ENCODE measurements around the gene PDC. TPM values are rescaled to one million over a fixed set of nuclear protein-coding genes. Genes with fewer than 3 reads are reported as not detected.
A peak's percentile ranks its signal among the peaks of the same experiment; 100 is the strongest.

Gene PDC
- polyA plus RNA-seq, 2 of the 4 experiments (the other 2 are of a cell fraction) = not detected

DNA sequence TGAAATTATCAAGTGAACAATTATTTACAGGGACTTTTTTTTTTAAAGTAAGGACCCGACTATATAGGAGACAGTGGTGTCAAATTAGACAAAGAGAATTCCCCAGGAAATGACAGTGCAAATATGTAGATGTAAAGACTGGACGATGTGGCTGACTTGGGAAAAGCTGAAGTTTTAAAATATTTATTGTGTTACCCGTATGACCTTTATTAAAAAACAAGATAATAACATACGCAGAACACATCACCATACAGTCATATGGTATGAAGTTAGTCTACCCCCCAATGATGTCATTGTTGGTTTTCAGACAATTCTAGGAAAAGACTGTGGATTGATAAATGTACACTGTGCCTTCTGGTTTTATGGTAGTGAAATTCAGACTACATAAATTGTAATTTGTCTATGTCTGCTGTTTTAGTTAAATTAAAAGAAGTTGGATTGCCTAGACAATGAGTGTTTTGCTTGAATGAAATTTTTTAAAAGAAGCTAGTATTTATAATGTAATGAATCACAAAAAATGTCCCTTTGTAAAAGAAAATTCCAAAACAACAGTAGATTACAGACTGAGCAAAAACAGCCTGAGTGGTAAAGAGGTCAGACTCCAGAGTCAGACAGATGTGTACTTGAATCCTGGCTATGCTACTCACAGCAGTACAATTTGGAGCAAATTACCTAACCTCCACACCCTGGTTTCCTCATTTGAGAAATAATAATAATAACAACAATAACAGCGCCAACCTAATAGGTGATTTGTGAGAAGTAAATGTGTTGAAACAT, 15.5 kb upstream of the PDC start:
- Histone ChIP-seq H3K4me1 (peaks cover 5% of the 10 kb centered on the region; the same call in 2 of the 3 replicates), H3K4me3 (no peak overlapping the region), H3K27ac (no peak overlapping the region), H3K4me2 (no peak overlapping the region), H3K9me3 (no peaks in the 10 kb centered on the region)
- WGBS (ENCODE audit: missing lambda C conversion rate) = 77% methylated on average over 5 of the region's 5 CpGs
- no peak for ATAC-seq
- TF ChIP-seq HOXA7 (CRISPR knock-in tag; IDR thresholded peaks at IDR 0.05) (no peak), MYC (IDR thresholded peaks at IDR 0.05; ENCODE audit: borderline replicate concordance, low read length) (no peak), CBX2 (IDR thresholded peaks at IDR 0.05; ENCODE audit: borderline replicate concordance, low read depth) (no peak), ZC3H11A (IDR thresholded peaks at IDR 0.05) (no peak), POLR2AphosphoS2 (conservative IDR thresholded peaks at IDR 0.05; ENCODE audit: low read length) (no peak), TP53 (CRISPR knock-in tag; IDR thresholded peaks at IDR 0.05) (no peak), FOXS1 (CRISPR knock-in tag; IDR thresholded peaks at IDR 0.05) (no peak), ESRRA (IDR thresholded peaks at IDR 0.05; ENCODE audit: borderline replicate concordance, low read length) (no peak), RFX5 (IDR thresholded peaks at IDR 0.05) (no peak), KDM1A (IDR thresholded peaks at IDR 0.05; ENCODE audit: low read depth) (no peak)
- TF ChIP-seq, protein P1, sequence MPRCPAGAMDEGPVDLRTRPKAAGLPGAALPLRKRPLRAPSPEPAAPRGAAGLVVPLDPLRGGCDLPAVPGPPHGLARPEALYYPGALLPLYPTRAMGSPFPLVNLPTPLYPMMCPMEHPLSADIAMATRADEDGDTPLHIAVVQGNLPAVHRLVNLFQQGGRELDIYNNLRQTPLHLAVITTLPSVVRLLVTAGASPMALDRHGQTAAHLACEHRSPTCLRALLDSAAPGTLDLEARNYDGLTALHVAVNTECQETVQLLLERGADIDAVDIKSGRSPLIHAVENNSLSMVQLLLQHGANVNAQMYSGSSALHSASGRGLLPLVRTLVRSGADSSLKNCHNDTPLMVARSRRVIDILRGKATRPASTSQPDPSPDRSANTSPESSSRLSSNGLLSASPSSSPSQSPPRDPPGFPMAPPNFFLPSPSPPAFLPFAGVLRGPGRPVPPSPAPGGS (IDR thresholded peaks at IDR 0.05) = no peak
- ChIA-PET CTCF (interaction anchor here (1.1 to 2.4 kb wide), 5 partner anchors 22 to 510 kb away, joined by 3 to 8 read pairs (median 3); no protein-coding TSS in a partner anchor), POLR2A (no interaction called here)
- no peak for FAIRE-seq
- DNase-seq (ENCODE audit: low read depth in 1 of 2, low spot score in 1 of 2) = no peak

- FAIRE-seq (no peak), ATAC-seq (no peak), DNase-seq (ENCODE audit: low read depth in 1 of 2, low spot score in 1 of 2) (peak in 1 of 2 experiments; percentile 12)
- WGBS (ENCODE audit: missing lambda C conversion rate) = 74% methylated on average over 2 of the region's 2 CpGs
- no peak overlapping the region for H3K27ac ChIP-seq
- H3K4me2 ChIP-seq = no peak overlapping the region
- no peak overlapping the region for H3K4me3 ChIP-seq
- CTCF ChIA-PET = no interaction called here
- H3K4me1 ChIP-seq = no peaks in the 10 kb centered on the region
- POLR2A ChIA-PET = no interaction called here
- TF ChIP-seq FOSL2 (IDR thresholded peaks at IDR 0.05) = no peak
- TF ChIP-seq FOSL2 (CRISPR knock-in tag; IDR thresholded peaks at IDR 0.05) = no peak
- TF ChIP-seq, protein P2, sequence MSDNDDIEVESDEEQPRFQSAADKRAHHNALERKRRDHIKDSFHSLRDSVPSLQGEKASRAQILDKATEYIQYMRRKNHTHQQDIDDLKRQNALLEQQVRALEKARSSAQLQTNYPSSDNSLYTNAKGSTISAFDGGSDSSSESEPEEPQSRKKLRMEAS (IDR thresholded peaks at IDR 0.05) = no peak
- TF ChIP-seq FOXS1 (CRISPR knock-in tag; IDR thresholded peaks at IDR 0.05) = no peak
- no peak for TF ChIP-seq TP53 (CRISPR knock-in tag; IDR thresholded peaks at IDR 0.05)
- no peak for TF ChIP-seq HEYL (CRISPR knock-in tag; IDR thresholded peaks at IDR 0.05)
- no peak for TF ChIP-seq POLR2AphosphoS2 (conservative IDR thresholded peaks at IDR 0.05; ENCODE audit: low read length)
- no peak for TF ChIP-seq SREBF2 (IDR thresholded peaks at IDR 0.05)
- TF ChIP-seq CHD2 (IDR thresholded peaks at IDR 0.05; ENCODE audit: low read length, partially characterized antibody) = no peak
- TF ChIP-seq EHMT2 (IDR thresholded peaks at IDR 0.05; ENCODE audit: low read depth) = no peak
- no peak for TF ChIP-seq RNF2 (IDR thresholded peaks at IDR 0.05; ENCODE audit: borderline replicate concordance, low read depth)
- TF ChIP-seq KDM1A (IDR thresholded peaks at IDR 0.05; ENCODE audit: low read depth) = no peak
- no peak for TF ChIP-seq ZFP36 (IDR thresholded peaks at IDR 0.05; ENCODE audit: borderline replicate concordance, partially characterized antibody)
- TF ChIP-seq ZSCAN20 (CRISPR knock-in tag; IDR thresholded peaks at IDR 0.05) = no peak
- no peak for TF ChIP-seq RAD21 (conservative IDR thresholded peaks at IDR 0.05 in 1 of 2, IDR thresholded peaks at IDR 0.05 in 1 of 2)
- TF ChIP-seq TFCP2L1 (CRISPR knock-in tag; IDR thresholded peaks at IDR 0.05) = no peak
- no peak for TF ChIP-seq CBX8 (IDR thresholded peaks at IDR 0.05)
- TF ChIP-seq MYC (IDR thresholded peaks at IDR 0.05; ENCODE audit: borderline replicate concordance, low read length) = no peak
- no peak for TF ChIP-seq RFX5 (IDR thresholded peaks at IDR 0.05)
- TF ChIP-seq, protein P3, sequence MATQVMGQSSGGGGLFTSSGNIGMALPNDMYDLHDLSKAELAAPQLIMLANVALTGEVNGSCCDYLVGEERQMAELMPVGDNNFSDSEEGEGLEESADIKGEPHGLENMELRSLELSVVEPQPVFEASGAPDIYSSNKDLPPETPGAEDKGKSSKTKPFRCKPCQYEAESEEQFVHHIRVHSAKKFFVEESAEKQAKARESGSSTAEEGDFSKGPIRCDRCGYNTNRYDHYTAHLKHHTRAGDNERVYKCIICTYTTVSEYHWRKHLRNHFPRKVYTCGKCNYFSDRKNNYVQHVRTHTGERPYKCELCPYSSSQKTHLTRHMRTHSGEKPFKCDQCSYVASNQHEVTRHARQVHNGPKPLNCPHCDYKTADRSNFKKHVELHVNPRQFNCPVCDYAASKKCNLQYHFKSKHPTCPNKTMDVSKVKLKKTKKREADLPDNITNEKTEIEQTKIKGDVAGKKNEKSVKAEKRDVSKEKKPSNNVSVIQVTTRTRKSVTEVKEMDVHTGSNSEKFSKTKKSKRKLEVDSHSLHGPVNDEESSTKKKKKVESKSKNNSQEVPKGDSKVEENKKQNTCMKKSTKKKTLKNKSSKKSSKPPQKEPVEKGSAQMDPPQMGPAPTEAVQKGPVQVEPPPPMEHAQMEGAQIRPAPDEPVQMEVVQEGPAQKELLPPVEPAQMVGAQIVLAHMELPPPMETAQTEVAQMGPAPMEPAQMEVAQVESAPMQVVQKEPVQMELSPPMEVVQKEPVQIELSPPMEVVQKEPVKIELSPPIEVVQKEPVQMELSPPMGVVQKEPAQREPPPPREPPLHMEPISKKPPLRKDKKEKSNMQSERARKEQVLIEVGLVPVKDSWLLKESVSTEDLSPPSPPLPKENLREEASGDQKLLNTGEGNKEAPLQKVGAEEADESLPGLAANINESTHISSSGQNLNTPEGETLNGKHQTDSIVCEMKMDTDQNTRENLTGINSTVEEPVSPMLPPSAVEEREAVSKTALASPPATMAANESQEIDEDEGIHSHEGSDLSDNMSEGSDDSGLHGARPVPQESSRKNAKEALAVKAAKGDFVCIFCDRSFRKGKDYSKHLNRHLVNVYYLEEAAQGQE (IDR thresholded peaks at IDR 0.05) = no peak
- TF ChIP-seq, protein P4, sequence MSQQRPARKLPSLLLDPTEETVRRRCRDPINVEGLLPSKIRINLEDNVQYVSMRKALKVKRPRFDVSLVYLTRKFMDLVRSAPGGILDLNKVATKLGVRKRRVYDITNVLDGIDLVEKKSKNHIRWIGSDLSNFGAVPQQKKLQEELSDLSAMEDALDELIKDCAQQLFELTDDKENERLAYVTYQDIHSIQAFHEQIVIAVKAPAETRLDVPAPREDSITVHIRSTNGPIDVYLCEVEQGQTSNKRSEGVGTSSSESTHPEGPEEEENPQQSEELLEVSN (IDR thresholded peaks at IDR 0.05; ENCODE audit: borderline replicate concordance, low read depth) = no peak
- H3K9me3 ChIP-seq = no peaks in the 10 kb centered on the region
Observed at GRCh38 chr1:186474208-186474607, 13.3 kb upstream of the PDC start.
